Stimulated activated CD8-positive, alpha-beta memory T cell treated with anti-CD3 and anti-CD28 coated beads, Interleukin-12 subunit alpha, Interleukin-12 subunit beta, amount 100 ng/mL, for 4 hours (primary cell): ENCODE measurements around the gene CACNA2D1.
"Not testable (repeated sequence)": the region's sequence is repeated elsewhere in the genome, so short reads cannot be mapped to it uniquely, and the experiment has no call there.

Experiments
- DNase-seq: peaks from one replicate; pipeline ENCODE4 v3.0.0-alpha.2; 2020; ENCODE audit warnings: low read depth

The CACNA2D1 gene

DNA sequence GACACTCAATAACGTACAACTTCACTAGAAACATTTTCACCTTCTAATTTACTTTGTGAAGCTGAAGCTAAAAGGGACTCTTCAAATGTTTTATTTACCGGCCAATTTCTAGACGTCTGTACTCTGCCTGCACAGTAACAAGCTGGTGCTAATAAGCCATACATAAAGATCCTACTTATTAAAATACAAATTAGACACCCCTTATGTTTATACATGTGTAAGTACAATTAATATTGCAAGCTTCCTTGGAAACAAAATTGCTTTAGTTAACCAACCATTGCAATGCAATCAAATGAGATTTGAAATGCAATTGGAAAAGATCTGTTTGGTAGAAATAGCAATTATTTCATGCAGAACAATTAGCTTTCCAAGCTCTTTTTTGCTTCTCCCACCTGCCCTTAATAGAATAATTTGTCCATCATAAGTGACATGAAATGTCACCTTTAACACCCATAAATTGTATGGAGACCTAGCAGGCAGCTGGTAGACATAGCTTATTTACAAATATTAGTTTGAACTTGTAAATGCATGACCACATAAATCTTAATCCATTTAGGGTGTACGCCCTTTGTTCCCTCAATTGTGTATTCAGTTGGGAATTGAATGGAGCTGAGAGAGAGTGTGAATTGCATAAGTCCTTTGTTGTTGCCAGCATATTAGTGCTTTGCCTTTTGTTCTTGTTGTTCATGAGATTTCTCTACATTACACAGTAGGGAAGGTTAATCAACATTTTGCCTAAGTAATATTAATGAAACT, 277.1 kb downstream of the CACNA2D1 start:
- no peak for DNase-seq

DNA sequence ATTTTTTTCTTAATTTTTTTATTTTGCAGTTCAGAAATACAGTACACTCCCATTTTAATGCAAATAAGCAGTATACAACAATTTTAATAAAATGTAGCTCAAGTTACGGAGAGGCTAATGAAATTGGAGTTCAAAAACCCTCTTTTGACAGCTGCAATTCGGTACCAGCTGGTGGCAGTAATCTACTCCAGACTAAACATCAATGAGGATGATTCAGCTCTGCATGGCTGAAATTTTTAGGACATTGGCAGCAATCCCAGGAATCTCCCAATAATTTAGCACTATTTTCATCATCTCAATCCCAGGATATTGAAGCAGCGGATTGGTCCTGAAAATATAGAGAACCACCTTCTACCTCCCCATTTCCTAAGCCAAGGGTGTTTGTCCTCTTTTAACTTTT, 278.8 kb downstream of the CACNA2D1 start:
- no peak for DNase-seq

DNA sequence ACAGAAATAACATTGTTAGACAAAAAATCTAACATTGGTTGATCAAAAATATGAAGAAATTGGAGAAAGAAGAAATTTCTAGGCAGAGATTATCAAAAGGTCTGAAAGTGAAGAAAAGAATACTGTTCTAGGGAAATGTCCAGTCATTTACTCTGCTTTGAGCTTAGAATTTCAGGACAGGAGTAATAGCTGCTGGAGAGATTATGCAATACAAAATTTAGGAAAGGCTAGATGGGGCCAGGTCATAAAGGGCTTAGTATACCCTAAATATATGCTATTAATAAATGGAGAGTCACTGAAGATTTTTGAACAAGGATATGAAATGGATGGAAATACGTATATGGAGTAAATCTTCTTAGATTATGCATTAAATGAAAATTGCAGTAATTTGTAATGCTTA, 279.2 kb downstream of the CACNA2D1 start:
- no peak for DNase-seq

- DNase-seq, result no peak
Measured at GRCh38 chr7:82163586-82163985, 280.0 kb downstream of the CACNA2D1 start.

DNA sequence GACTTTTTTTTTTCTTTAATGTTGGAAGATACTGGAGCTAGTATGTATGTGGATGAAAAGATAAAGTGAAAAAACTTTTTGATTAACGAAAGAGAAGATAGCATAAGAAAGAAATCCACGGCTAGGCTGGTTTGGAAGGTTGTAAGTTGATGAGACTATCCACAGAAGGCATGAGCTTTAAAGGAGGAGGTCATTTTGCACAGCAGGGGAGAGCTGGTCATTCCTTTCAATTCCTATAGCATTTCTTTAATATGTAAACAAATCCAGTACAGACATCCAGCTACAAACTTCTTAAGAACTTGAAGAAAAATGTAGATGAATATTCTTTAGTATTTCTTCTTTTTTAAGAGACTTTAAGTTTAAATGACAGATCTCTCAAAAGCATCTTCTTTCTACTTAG, 281.3 kb downstream of the CACNA2D1 start:
- DNase-seq, result no peak

GRCh38 chr7:82158327-82158726, 285.2 kb downstream of the CACNA2D1 start:
- no peak for DNase-seq

DNA sequence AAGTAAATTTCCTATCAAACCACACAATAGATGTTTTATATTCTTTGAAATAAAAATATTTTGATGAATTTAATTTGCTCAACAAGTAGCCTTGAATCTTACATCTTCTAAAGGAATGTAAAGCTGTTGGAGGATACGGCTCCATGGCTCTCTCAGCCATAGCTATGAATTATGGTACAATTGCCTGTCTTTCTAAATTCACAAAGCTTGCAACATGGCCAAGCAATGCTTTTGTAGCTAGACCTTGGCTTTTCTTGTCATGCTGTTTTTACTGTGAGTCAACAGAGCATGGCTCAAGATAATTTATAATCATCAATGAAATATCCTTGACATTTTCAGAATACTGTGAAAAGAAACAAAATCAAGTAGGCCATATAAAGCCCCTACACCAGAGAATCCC, 286.7 kb downstream of the CACNA2D1 start:
- DNase-seq, result no peak

GRCh38 chr7:82156168-82156567, 287.4 kb downstream of the CACNA2D1 start:
- no peak for DNase-seq

DNA sequence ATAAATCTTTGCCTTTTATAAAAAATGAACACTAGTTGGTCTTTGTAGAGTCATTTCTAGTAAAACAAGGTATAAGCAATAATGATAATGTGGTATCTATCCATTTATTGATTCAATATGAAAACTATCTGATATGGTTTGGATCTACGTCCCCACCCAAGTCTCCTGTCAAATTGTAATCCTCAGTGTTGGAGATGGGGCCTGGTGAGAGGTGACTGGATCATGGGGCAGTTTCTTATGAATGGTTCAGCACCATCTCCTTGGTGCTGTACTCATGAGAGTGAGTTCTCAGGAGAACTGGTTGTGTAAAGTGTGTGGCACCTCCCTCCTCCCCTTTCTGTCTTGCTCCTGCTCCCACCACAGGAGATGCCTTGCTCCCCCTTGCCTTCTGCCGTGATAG, 288.8 kb downstream of the CACNA2D1 start:
- DNase-seq, result no peak

DNA sequence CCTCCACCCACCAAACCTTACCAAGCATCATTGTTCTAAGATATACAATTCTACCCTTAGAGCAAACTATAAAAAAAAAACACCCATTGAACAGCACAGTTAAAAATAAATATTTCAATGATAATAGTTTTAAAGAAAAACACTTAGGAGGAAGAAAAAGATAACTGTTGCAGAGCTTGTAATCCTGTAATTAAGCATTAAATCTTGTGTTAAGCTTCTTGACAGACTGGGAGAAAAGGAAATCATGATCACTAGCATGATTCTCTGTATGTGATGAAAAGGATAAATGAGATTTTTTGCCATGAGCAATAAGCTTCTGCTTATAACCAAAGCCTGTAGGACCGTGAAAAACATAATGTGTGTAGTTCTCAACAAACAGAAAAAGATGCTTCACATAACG, 289.8 kb downstream of the CACNA2D1 start:
- DNase-seq, result no peak

DNA sequence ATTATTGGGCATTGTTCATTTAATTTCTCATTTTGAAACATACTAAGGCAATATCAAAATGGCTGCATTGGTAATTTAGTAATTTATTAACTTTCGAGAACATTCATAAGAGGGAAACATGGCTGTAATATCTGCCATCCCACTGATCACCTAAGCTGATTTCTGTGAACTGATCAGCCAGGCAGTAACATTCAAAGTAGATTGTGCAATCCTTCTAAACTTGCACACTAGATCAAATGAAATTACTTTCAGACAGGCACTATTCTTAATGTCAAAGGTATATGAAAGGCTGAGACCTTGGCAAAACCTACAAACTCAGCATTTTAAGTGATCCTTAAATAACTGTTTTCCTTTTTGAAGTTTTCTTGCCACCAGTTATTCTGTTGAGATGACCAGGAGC, 290.7 kb downstream of the CACNA2D1 start:
- DNase-seq, result no peak

DNA sequence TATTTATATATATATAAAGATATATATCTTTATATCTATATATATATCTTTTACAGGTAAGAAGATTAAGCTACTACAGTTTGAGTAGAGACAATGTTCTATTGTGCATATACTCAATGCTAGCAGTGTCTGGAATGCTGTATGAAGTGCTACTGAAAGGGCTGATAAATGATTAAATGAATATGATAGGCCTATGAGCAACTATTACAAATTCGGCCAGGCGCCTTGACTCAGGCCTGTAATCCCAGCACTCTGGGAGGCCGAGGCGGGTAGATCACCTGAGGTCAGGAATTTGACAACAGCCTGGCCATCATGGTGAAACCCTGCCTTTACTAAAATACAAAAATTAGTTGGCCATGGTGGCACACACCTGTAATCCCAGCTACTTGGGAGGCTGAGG, 297.1 kb downstream of the CACNA2D1 start:
- no peak for DNase-seq

GRCh38 chr7:82142263-82142864, 301.2 kb downstream of the CACNA2D1 start:
- no peak for DNase-seq

DNA sequence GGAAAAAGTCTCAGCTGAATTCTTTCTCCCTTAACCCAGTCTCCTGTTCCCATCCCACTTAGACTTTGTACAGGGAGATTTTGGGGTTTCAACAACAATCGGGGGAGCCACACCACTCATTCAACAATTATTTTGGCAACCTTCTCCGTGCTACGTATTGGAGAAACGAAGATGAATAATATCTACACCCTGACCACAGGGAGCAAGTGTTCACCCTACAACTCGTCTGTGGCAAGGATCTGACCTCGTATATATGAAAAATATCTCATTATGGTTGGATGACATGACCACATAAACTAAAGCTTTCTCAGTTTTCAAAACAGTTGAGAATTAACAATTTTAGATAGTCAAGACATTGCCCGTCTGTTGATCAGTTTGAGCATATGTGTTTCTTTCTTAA, 302.1 kb downstream of the CACNA2D1 start:
- no peak for DNase-seq

DNA sequence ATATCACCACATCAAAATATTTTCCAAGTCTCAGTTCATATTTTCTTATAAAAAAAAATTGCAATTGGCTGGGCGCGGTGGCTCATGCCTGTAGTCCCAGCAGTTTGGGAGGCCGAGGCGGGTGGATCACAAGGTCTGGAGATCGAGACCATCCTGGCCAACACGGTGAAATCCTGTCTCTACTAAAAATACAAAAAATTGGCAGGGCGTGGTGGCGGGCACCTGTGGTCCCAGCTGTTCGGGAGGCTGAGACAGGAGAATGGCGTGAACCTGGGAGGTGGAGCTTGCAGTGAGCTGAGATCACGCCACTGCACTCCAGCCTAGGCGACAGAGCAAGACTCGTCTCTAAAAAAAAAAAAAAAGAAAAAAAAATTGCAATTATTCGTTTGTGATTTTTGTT, 303.0 kb downstream of the CACNA2D1 start:
- DNase-seq, result not testable (repeated sequence)

GRCh38 chr7:82131215-82131614, 312.4 kb downstream of the CACNA2D1 start:
- DNase-seq, result no peak

- no peak for DNase-seq
Measured at GRCh38 chr7:82129091-82129490, 314.5 kb downstream of the CACNA2D1 start.

- DNase-seq, result no peak
Measured at GRCh38 chr7:82128546-82128945, 315.0 kb downstream of the CACNA2D1 start.

- DNase-seq, result no peak
Measured at GRCh38 chr7:82126576-82126975, 317.0 kb downstream of the CACNA2D1 start.

- DNase-seq, result no peak
Measured at GRCh38 chr7:82124445-82124844, 319.1 kb downstream of the CACNA2D1 start.

GRCh38 chr7:82122275-82122674, 321.3 kb downstream of the CACNA2D1 start:
- DNase-seq, result no peak

- no peak for DNase-seq
Measured at GRCh38 chr7:82114237-82114636, 329.3 kb downstream of the CACNA2D1 start.

DNA sequence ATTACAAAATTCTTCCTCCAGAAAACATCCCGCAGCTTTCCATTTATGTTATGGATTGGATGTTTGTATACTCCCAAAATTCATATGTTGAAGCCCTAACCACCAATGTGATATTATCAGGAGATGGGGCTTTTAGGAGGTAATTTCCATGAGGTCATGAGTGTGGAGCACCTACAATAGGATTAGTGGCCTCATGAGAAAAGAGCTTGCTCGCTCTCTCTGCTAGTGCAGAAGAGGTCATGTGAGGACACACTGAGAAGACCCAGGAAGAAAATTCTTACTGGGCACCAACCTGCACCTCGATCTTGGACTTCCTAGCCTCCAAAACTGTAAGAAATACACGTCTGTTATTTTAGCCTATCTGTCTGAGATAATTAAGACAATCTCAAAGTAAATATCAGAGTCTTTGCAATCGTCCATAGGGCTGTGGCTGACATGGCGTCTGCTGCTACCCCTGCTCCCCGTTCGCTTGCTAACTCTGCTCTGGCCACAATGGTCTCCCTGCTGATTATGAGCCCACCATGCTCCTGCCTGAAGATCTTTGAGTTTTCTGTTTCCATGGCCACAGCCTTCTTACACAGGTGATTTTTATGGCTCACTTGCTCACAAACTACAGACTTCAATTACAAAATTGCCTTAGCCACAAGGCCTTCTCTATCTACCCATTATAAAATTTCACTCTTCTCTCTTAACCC, 333.3 kb downstream of the CACNA2D1 start:
- DNase-seq, result no peak
